ENCODE measurements around the gene GJA3.

The GJA3 gene

DNA sequence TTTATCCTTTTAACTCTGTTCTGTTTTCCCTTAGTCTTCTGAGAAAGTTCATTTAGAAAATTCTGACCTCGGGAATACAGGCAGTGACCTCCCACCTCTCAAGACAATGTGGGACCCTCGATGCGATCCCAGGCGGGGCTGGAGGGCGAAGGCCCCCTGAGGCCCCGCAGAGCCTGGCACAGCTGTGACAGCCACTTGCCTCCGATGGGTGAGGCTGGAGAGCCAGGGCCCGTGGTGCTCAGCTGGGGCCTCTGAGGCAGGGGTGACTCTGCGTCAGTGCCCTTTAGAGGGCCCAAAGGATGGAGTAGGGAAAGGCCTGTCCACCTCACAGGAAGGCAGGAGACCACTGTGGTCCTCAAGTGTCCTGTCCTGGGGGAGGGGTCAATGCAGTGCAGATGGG is 10.3 kb downstream of the GJA3 start:
- no peak for DNase-seq

DNA sequence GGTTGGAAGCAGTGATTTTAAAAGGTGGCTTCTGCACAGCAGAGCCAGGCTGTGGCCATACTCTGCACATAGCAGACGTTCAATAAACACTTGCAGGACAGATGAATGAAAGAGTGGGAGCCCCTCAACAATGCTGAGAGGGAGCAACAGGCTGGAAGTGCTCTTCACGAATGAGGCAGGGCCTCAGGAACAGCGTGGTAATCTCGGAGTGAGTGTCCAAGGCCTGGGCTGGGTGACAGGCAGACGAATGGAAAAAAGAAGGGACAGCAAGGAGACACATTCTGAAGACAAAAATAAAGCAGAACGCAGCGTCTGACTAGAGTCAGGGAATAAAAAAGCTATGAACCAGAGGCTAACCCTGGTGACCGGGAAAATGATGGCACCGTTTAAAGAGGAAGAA is 11.1 kb downstream of the GJA3 start:
- no peak for DNase-seq

DNA sequence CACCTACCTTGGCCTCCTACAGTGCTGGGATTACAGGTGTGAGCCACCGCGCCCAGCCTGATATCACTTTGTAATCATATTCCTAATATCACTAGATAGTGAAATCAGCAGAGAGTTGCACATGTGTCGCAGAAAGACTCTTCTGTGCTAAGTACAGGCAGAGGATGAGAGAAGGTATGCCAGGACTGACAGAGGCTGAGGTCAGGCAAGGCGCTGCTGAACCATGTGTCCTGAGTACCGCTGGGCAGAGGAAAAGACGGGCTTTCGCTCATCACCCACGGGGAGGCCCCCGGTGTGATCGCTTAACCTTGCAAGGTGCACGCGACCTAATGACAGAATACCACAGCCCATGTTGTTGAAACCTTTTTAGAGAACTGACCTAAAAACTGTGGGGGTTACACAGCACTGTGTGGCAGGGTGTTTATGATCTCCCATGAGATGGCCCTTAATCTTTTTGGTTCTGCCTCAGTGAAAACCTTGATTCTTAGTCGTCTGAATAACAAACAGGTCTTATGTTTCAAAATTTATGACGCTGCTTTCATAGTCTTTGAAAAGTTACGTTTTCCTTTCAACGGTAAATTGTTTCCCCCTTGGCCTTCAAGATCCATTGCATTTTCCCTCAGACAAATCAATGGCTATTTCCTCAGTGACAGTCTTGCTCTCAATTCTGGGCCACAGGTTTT is 12.2 kb downstream of the GJA3 start:
- no peak for DNase-seq

DNA sequence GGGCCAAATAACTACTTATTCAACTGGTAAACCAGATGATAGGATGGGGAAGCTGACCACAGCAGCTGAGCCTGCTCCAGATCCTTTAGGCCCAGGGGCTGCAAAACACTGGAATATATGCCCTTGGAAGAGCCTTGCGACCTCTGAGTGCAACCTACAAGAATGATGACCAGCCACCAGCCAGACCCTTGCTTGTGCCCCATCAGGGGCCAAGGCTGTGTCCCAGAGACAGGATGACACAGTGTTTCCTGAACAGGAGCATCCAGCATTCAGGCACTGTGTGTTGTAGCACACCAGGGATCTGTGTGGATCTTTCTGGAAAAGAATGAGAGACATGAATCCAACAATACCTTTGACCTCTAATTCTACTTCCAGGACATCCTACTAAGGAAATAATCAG is 14.5 kb downstream of the GJA3 start:
- DNase-seq: no peak

DNA sequence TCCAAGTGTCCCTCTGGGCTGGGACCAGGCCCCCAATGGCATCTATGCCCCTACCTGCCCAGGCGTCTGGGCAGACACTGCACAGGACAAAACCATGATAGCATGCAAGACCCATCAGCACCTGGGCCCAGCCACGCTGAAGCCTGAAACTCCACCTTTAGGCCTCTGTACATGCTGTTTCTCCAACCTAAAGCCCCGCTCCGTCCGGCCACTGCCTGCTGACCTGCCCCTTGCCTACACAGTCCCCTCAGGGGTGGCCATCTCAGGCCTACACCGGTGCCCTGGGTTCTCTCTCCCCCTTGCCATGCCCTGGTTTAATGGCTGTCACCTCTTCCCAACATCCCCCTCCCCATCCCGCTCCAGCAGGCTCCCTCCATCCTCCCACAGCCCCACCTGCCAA is 15.3 kb downstream of the GJA3 start:
- DNase-seq: no peak

DNA sequence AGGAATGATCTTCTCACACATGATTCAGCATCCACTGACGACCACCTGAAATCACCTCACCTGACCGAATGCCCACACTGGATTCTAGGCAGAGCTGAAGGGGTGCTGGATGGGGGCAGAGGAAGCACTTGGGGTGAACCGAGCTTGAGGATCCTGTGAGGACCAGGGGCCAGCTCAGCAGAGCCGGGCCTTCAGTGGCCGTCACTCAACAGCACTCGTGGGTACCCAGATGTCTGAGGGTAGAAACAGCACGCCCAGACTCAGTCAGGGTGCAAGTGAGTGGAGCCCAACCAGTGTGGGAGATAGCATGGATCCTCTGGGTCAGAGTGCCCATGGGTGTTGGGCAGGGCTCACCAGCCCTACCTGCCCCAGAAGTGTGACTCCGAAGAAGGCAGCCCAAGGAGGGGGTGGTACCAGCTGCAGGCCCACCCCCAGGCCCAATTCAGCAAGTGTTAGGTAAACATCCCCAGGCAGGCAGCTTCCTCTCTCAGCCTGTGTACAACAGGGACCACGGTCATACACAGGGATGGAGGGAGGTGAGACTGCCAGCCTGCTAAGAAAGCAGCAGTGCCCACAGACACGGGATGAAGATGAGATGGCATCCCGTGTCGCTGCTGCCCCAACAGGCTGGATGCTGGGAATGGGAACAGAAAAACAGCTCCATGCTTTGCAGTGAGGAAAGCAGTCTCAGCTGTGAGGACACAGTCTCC is 16.6 kb downstream of the GJA3 start:
- no peak for DNase-seq

DNA sequence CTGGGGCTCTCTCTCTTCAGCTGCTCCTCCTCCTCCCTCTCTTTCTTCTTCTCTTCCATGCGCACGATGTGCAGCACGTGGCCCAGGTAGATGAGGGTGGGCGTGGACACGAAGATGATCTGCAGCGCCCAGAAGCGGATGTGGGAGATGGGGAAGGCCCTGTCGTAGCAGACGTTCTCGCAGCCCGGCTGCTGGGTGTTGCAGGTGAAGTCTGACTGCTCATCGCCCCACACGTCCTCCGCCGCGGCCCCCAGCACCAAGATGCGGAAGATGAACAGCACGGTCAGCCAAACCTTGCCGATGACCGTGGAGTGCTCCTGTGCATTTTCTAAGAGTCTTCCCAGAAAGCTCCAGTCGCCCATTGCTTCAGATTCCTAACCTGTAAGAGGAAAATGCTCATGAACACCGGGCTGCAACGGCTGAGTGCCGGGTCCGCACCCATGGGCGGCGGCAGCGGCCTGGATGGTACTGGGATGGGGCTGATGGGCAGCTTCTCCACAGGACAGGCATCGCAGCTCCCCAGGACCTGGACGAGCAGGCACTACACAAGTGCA is 17.8 kb downstream of the GJA3 start:
- DNase-seq: no peak

DNA sequence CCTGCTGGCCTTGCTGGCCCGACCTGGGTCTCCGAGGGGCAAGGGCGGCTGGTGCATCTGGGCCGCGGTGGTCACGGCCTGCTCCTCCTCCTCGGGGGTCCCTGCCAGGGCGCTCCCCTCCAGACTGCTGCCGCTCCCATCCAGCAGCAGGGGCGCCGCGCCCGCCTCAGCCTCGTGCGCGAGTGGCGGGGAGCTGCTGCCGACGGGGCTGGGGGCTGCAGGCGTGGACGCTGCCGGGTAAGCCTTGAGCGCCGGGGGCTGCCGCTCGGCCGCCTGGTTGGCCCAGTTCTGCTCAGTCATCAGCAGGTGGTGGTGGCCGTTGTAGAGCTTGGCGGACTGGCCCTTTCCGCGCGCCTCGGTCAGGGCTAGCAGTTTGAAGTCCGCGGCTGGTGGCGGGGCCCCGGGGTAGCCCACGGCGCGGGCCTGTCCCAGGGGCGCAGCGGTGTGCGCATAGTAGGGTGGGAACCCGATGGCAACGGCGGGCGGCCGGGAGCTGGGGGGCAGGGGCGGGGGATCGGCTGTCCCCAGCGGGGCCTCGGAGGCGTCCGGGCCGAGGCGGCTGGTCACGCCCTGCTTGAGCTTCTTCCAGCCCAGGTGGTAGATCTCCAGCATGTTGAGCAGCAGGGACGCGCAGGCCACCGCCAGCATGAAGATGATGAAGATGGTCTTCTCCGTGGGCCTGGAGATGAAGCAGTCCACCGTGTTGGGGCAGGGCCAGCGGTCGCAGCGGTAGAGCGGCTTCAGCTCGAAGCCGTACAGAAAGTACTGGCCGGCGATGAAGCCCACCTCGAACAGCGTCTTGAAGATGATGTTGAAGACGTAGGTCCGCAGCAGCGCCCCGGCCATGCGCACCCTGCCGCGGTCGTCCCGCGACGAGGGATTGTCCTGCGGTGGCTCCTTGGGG is 18.6 kb downstream of the GJA3 start:
- no peak for DNase-seq

DNA sequence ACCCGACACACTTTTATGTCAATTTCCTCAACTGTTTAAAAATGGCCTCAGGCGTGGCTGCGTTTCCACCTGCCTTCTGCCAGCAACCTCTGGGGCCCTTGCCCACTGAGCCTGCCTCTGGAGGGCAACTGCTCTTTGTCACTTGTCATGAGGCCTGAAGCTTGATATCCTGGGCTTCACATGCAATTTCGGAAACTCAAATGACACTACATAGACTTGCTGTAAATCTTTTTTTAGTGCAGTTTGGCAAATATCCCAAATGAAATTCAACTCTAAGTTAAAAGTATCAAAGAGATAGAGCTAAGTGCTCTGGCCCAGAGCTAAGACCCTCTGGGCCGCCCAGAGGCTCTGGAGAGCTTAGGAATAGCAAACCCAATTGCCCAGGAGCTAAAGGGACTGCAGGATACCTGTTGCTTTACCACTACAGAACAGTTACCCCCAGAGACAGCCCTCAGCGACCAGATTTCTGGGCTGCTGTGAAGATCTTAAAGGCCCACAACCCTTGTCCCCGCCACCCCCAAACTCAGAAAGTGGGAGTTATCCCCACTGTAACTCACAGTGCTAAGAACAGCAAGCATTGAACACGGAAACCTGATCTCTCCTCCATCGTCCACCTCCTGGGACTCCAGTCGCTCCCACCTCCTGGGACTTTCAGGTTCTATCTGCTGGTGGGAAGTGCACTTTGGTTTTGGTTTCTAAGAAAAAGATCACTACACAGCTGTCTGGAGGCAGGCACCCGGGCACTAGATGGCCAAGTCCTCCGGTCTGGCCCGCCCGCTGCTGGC is 19.4 kb downstream of the GJA3 start:
- no peak for DNase-seq

DNA sequence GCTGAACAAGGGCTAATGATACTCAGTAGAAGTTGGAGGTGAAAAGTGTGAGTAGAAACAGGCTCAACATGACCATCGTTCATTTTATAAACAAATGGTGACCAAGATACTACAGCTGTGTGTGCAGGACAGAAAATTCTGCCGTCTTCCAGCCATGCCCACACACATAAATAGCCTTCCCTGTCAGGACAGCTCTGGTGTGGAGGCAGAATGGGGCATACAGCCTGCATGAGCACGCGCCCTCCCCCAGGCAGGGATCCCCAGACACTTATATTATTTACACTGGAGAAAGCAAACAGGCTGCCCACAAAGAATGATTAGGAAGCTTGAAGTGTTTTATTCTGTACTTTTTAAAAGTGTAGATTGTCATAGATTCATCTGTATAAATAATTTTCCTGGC is 20.4 kb downstream of the GJA3 start:
- DNase-seq: no peak

DNA sequence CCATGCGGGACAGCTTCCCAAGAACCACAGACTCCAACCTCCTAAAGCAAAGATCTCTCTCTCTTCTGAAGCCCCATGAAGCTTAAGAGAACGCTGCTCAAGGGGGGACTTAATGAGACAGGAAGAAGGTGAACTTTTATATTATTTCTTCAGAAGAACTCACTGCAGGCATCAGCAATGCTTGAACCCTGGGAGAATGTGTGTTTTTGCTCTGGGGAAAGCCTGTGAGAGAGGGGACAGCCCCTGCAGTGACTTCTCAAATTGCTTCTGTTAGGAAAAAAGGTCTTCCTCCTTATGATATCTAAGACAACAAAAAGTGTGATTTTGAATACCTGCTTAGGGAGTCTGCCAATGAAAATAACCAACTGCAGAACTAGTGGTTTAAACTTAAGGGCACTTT is 23.0 kb downstream of the GJA3 start:
- DNase-seq: no peak

DNA sequence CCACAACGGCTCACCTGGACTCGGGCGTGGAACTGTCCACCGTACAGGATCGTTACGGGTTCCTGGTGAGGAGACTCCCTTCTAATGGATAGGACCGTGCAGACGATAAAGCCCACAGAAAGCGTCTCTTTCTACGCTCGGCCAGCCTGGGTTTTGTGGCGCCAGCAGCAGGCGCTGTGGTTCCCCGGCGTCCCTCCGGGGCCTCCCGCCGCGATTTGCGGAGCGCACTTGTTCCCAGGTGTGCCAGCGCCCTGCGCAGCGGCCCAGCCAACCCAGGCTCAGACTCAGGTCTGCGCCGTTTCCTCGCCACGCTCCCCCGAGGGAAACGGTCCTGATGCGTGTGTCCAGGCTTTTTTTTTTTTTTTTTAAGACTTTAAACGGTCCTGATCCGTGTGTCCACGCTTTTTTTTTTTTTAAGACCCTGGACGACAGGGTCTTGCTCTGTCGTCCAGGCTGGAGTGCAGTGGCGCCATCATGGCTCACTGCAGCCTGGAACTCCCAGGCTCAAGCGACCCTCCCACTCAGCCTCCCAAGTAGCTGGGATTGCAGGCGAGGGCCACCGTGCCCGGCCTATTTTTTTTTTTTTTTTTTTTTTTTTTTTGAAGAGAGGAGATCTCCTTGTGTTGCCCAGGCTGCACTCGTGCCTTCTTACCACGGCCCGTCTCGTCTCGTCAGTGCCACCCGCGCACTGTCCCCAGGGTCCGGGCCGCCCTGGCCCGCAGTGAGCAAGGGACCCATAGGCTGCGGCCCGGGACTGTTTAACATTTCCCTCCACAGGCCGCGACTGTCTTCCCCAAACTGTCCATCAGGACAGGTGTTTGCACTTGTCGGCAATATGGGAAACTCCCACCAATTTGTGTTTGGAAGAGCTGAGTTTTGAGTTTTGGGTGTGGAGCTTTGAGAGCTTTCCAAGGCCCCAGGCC is 23.8 kb downstream of the GJA3 start:
- no peak for DNase-seq

DNA sequence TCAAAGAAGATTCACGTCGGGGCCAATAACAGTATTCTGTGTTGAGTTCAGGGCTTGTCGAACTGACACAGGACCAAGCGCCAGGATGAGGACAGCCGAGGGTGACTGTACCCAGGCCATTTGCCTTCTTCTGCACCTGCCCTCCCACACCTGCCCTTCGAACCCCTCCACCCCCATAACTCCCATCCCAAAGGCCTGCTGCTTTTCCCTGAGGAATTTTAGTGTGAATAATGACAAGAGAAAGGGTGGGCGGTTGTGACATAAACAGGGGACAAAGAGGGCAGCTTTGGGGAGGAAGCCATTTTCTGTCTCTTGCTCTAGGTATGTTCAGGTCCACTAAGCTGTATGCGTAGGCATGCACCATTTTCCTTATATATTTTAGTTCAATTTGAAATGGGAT is 26.1 kb downstream of the GJA3 start:
- DNase-seq: no peak

DNA sequence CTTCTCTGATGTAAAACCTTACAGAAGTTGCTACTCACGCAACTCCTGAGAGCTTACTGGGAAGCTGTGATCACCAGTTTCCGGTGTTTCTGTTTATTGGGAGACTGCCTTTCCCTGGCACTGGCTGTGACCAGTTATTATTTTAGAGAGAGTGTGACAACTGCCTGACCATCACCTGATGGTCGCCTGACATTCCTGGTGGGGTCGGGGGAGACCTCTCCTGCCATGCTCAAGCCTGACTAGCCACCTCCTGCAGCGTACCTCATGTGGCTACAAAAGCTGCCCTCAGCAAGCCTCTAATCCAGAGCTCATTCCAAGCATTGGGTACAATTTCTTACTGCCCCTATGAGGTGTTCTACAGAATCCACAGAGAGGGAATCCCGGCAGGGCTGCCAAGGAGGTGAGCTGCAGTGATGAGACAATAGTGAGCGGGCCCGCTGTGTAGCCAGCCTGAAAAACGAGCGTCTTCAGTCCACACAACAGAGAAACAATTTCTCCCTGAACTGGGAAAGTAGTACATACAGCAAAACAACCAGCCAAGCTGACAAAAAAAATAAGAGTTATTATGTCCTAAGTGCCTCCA is 28.7 kb downstream of the GJA3 start:
- no peak for DNase-seq

DNA sequence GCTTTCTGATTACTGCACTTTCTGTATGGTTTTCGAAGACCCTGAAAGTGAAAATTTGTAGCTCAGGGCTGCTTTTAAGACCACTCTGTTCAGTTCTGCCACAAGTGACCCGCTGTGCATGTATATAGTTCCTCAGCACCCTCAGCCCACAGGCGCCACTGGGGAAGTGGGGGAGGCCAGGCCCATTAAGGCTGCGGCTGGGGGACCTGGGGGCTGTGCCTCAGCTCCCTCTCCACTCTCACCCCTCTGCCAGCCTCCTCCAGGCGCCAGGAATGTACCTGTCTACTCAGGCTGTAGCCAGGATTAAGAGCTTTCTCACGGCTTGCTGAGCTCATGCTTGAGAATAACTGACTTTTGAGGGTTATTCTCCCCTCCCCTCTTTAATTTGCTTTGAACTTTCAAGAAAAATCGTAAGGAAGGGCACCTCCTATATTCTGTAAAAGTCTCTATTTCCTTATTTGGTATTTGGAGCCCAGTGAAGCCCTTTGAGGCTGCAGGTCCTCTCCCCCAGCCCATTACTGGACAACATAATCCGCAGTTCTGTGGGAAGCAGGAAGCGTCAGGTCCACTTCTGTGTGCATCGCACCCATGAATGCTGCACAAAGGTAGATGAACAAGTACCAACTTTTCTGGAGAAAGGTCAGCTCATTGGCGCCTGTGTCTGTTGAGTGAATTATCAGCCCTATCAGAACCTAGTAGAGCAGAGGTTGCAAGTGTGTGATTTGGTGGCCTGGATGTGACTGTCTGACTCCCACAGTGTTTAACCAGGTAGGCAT is 29.6 kb downstream of the GJA3 start:
- no peak for DNase-seq

DNA sequence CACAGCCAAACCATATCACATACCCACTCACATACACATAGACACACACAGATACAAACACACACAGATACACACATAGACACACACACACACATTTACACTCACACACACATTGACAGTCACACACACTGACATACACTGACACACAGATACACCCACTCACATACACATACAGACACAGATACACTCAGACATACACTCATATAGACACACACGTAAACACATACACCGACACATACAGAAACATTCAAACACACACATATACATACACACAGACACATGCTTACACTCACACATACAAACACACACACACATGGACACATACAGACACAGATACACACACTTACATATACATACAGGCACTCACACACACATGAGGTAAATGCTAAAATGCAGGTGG is 30.2 kb downstream of the GJA3 start:
- no peak for DNase-seq

DNA sequence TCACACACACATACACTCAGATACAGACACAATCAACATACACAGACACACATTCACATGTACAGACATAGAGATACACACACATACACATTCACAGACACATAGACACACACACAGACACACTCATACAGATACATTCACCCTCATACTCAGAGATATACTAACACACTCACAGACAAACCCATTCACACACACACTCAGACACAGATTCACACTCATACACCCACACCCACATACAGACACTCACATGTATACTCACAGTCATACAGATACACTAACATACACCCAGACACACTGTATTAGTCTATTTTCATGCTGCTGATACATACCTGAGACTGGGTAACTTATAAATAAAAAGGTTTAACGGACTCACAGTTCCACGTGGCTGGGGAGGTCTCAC is 30.8 kb downstream of the GJA3 start:
- no peak for DNase-seq

DNA sequence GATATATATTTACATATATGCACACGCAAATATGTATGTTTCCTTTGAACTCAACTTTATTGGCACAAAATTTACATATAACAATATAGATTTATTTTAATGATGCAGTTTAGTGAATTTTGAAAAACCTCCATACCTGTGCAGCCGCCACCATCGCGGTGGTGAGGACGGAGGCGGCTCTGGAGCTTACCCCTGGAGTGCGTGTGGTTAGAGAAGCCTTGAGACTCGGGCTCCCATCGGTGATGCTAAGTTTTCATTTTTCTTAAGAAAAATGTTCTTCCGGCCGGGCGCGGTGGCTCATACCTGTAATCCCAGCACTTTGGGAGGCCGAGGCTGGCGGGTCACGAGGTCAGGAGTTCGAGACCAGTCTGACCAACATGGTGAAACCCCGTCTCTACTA is 31.8 kb downstream of the GJA3 start:
- no peak for DNase-seq

DNA sequence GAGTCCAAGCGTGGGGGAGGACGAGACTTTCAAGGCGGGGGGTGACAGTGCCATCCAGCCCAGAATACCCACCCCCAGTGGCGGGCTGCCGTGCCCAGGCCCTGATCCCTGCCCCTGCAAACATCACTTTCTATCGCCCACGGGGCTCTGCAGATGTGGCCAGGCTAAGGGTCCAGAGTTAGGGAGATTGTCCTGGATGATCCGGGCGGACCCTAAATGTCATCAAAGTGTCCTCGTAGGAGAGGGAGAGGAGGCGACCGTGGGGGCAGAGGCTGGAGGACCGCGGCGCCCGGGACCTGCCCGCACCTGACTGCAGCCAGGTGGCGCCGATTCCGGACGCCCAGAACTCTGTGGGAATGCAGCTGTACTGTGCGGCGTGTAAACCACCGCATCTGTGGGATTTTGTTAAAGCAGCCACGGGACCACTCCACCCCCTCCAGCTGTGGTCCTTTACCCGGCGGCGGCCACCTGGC is 32.4 kb downstream of the GJA3 start:
- no peak for DNase-seq
